Stimulated activated effector memory CD8-positive, alpha-beta T cell treated with anti-CD3 and anti-CD28 coated beads, Interleukin-12 subunit alpha, Interleukin-12 subunit beta, amount 100 ng/mL, for 72 hours (primary cell): ENCODE measurements around the gene OBP2A.

Source experiments
- ATAC-seq: fragments of 150-1000 bp; cut with Tn5 transposase; 2 replicates; pipeline ENCODE4 v1.10.0; 2021
- DNase-seq, 2 donors: peaks; one replicate each; pipeline ENCODE4 v3.0.0; 2021 to 2022; ENCODE audit warnings: low spot score in 2 of 2
- H3K27ac Mint-ChIP-seq: one replicate; pipeline ENCODE4 v1.8.0; 2022; ENCODE audit warnings: mild to moderate bottlenecking, mixed read lengths
- H3K36me3 Mint-ChIP-seq: one replicate; pipeline ENCODE4 v1.8.0; 2022; ENCODE audit warnings: mild to moderate bottlenecking, mixed read lengths
- H3K4me1 Mint-ChIP-seq: one replicate; pipeline ENCODE4 v1.8.0; 2022; ENCODE audit warnings: mixed read lengths
- H3K4me3 Mint-ChIP-seq: one replicate; pipeline ENCODE4 v1.8.0; 2022; ENCODE audit warnings: mild to moderate bottlenecking, mixed read lengths
- H3K9me3 Mint-ChIP-seq: one replicate; pipeline ENCODE4 v1.8.0; 2022; ENCODE audit warnings: mixed read lengths

The OBP2A gene

GRCh38 chr9:135584934-135585333, 39.0 kb downstream of the OBP2A start:
- no peaks in the 10 kb centered on the region for H3K9me3 Mint-ChIP-seq
- ATAC-seq (no peak), DNase-seq (no peak)
- no peaks in the 10 kb centered on the region for H3K4me1 Mint-ChIP-seq
- no peaks in the 10 kb centered on the region for H3K36me3 Mint-ChIP-seq
- no peak overlapping the region for H3K4me3 Mint-ChIP-seq
- H3K27ac Mint-ChIP-seq = no peak overlapping the region

- Mint-ChIP-seq H3K27ac (no peak overlapping the region), H3K4me1 (no peaks in the 10 kb centered on the region), H3K9me3 (no peaks in the 10 kb centered on the region), H3K36me3 (no peaks in the 10 kb centered on the region), H3K4me3 (no peak overlapping the region)
- ATAC-seq = no peak
- no peak for DNase-seq
These were observed 40.7 kb downstream of the OBP2A start for GRCh38 chr9:135586601-135587109.

GRCh38 chr9:135587658-135588057, 41.7 kb downstream of the OBP2A start:
- DNase-seq = no peak
- no peaks in the 10 kb centered on the region for H3K36me3 Mint-ChIP-seq
- no peak for ATAC-seq
- no peaks in the 10 kb centered on the region for H3K4me1 Mint-ChIP-seq
- H3K27ac Mint-ChIP-seq = no peak overlapping the region
- no peaks in the 10 kb centered on the region for H3K9me3 Mint-ChIP-seq
- H3K4me3 Mint-ChIP-seq = no peak overlapping the region

GRCh38 chr9:135588371-135588770, 42.4 kb downstream of the OBP2A start:
- Mint-ChIP-seq H3K9me3 (no peaks in the 10 kb centered on the region), H3K27ac (no peak overlapping the region), H3K4me1 (no peaks in the 10 kb centered on the region), H3K4me3 (no peak overlapping the region), H3K36me3 (no peaks in the 10 kb centered on the region)
- no peak for ATAC-seq
- DNase-seq = no peak

GRCh38 chr9:135588886-135589595, 43.1 kb downstream of the OBP2A start:
- Mint-ChIP-seq H3K27ac (no peak overlapping the region), H3K4me3 (no peak overlapping the region), H3K4me1 (no peaks in the 10 kb centered on the region), H3K9me3 (no peaks in the 10 kb centered on the region), H3K36me3 (no peaks in the 10 kb centered on the region)
- DNase-seq (no peak), ATAC-seq (no peak)

- Mint-ChIP-seq H3K36me3 (no peaks in the 10 kb centered on the region), H3K27ac (no peak overlapping the region), H3K9me3 (peaks cover under 1% of the 10 kb centered on the region), H3K4me1 (no peaks in the 10 kb centered on the region), H3K4me3 (no peak overlapping the region)
- DNase-seq (no peak), ATAC-seq (no peak)
These were observed 43.9 kb downstream of the OBP2A start for GRCh38 chr9:135589596-135590485.

- H3K9me3 Mint-ChIP-seq = peaks cover 2% of the 10 kb centered on the region
- DNase-seq (no peak), ATAC-seq (no peak)
- no peaks in the 10 kb centered on the region for H3K4me1 Mint-ChIP-seq
- no peak overlapping the region for H3K4me3 Mint-ChIP-seq
- no peaks in the 10 kb centered on the region for H3K36me3 Mint-ChIP-seq
- H3K27ac Mint-ChIP-seq = no peak overlapping the region
These were observed 44.7 kb downstream of the OBP2A start for GRCh38 chr9:135590486-135591079.

GRCh38 chr9:135591506-135592330, 45.8 kb downstream of the OBP2A start:
- Mint-ChIP-seq H3K4me1 (no peaks in the 10 kb centered on the region), H3K9me3 (peaks cover 2% of the 10 kb centered on the region), H3K36me3 (no peaks in the 10 kb centered on the region), H3K4me3 (no peak overlapping the region), H3K27ac (no peak overlapping the region)
- DNase-seq (no peak), ATAC-seq (no peak)

- Mint-ChIP-seq H3K9me3 (peaks cover 2% of the 10 kb centered on the region), H3K27ac (no peak overlapping the region), H3K4me3 (no peak overlapping the region), H3K4me1 (no peaks in the 10 kb centered on the region), H3K36me3 (no peaks in the 10 kb centered on the region)
- DNase-seq = no peak
- no peak for ATAC-seq
These were observed 46.3 kb downstream of the OBP2A start for GRCh38 chr9:135592331-135592590.

GRCh38 chr9:135592625-135593024, 46.7 kb downstream of the OBP2A start:
- no peak overlapping the region for H3K4me3 Mint-ChIP-seq
- H3K27ac Mint-ChIP-seq = no peak overlapping the region
- peaks cover 2% of the 10 kb centered on the region for H3K9me3 Mint-ChIP-seq
- H3K36me3 Mint-ChIP-seq = no peaks in the 10 kb centered on the region
- no peaks in the 10 kb centered on the region for H3K4me1 Mint-ChIP-seq
- DNase-seq (no peak), ATAC-seq (no peak)

- no peak for DNase-seq
- Mint-ChIP-seq H3K4me3 (no peak overlapping the region), H3K27ac (no peak overlapping the region), H3K4me1 (no peaks in the 10 kb centered on the region), H3K9me3 (peaks cover 2% of the 10 kb centered on the region), H3K36me3 (no peaks in the 10 kb centered on the region)
- ATAC-seq = no peak
These were observed 50.3 kb downstream of the OBP2A start for GRCh38 chr9:135596211-135596610.
